HTR-8/SVneo (cell line): ENCODE results near the gene ATP1B3.
"Not testable (repeated sequence)": the region's sequence is repeated elsewhere in the genome, so short reads cannot be mapped to it uniquely, and the experiment has no call there.

Experiments
- DNase-seq: peaks from one replicate; pipeline ENCODE4 v3.0.0; 2011; ENCODE audit warnings: low spot score, mixed read lengths; ENCODE audit not compliant: insufficient read length
- FAIRE-seq: peaks from 2 replicates; lab custom pipeline; 2011; peaks lifted over from hg19 to GRCh38; lab: Jason Lieb, UNC

The ATP1B3 gene

GRCh38 chr3:141859651-141860050 is 16.8 kb upstream of the ATP1B3 start:
- DNase-seq (no peak), FAIRE-seq (no peak)

GRCh38 chr3:141860086-141860669 is 16.3 kb upstream of the ATP1B3 start:
- DNase-seq (no peak), FAIRE-seq (no peak)

- no peak for FAIRE-seq
- no peak for DNase-seq
Measured at GRCh38 chr3:141860766-141861513, 15.5 kb upstream of the ATP1B3 start.

- FAIRE-seq (no peak), DNase-seq (no peak)
Measured at GRCh38 chr3:141862279-141862816, 14.1 kb upstream of the ATP1B3 start.

GRCh38 chr3:141863491-141863890 is 13.0 kb upstream of the ATP1B3 start:
- FAIRE-seq (no peak), DNase-seq (no peak)

GRCh38 chr3:141864281-141864970 is 12.0 kb upstream of the ATP1B3 start:
- FAIRE-seq: no peak
- no peak for DNase-seq

GRCh38 chr3:141865101-141865500 is 11.3 kb upstream of the ATP1B3 start:
- no peak for DNase-seq

GRCh38 chr3:141870091-141870687 is 6.3 kb upstream of the ATP1B3 start:
- FAIRE-seq: no peak
- no peak for DNase-seq

More at GRCh38 chr3:141865101-141865500, 11.3 kb upstream of the ATP1B3 start:
- FAIRE-seq: no peak

- DNase-seq (peak; percentile 82), FAIRE-seq (no peak)
Measured at GRCh38 chr3:141875374-141875892, 1.0 kb upstream of the ATP1B3 start.

- DNase-seq (peak; percentile 41), FAIRE-seq (no peak)
Measured at GRCh38 chr3:141875893-141876380, 506 bp upstream of the ATP1B3 start.

- no peak for DNase-seq
- FAIRE-seq: no peak
Measured at GRCh38 chr3:141876891-141877621, 613 bp downstream of the ATP1B3 start.

- no peak for FAIRE-seq
- no peak for DNase-seq
Measured at GRCh38 chr3:141877911-141878310, 1.5 kb downstream of the ATP1B3 start.

GRCh38 chr3:141878326-141878725 is 1.9 kb downstream of the ATP1B3 start:
- FAIRE-seq: no peak
- DNase-seq: no peak

- DNase-seq: no peak
Measured at GRCh38 chr3:141878817-141879216, 2.4 kb downstream of the ATP1B3 start.

GRCh38 chr3:141881702-141882101 is 5.3 kb downstream of the ATP1B3 start:
- DNase-seq (no peak), FAIRE-seq (no peak)

More at GRCh38 chr3:141878817-141879216, 2.4 kb downstream of the ATP1B3 start:
- no peak for FAIRE-seq

GRCh38 chr3:141887051-141887450 is 10.6 kb downstream of the ATP1B3 start:
- FAIRE-seq (no peak), DNase-seq (no peak)

- not testable (repeated sequence) for FAIRE-seq, DNase-seq
Measured at GRCh38 chr3:141888548-141888947, 12.1 kb downstream of the ATP1B3 start.

- DNase-seq (peak; percentile 32), FAIRE-seq (peak; percentile 4)
Measured at GRCh38 chr3:141894524-141895176, 18.2 kb downstream of the ATP1B3 start.

GRCh38 chr3:141895731-141896130 is 19.3 kb downstream of the ATP1B3 start:
- no peak for FAIRE-seq

More at GRCh38 chr3:141895731-141896130, 19.3 kb downstream of the ATP1B3 start:
- DNase-seq: no peak
